ENCODE measurements around the gene MTOR.
A peak's percentile ranks its signal among the peaks of the same experiment; 100 is the strongest.
"Not testable (repeated sequence)": the region's sequence is repeated elsewhere in the genome, so short reads cannot be mapped to it uniquely, and the experiment has no call there.

Gene MTOR

DNA sequence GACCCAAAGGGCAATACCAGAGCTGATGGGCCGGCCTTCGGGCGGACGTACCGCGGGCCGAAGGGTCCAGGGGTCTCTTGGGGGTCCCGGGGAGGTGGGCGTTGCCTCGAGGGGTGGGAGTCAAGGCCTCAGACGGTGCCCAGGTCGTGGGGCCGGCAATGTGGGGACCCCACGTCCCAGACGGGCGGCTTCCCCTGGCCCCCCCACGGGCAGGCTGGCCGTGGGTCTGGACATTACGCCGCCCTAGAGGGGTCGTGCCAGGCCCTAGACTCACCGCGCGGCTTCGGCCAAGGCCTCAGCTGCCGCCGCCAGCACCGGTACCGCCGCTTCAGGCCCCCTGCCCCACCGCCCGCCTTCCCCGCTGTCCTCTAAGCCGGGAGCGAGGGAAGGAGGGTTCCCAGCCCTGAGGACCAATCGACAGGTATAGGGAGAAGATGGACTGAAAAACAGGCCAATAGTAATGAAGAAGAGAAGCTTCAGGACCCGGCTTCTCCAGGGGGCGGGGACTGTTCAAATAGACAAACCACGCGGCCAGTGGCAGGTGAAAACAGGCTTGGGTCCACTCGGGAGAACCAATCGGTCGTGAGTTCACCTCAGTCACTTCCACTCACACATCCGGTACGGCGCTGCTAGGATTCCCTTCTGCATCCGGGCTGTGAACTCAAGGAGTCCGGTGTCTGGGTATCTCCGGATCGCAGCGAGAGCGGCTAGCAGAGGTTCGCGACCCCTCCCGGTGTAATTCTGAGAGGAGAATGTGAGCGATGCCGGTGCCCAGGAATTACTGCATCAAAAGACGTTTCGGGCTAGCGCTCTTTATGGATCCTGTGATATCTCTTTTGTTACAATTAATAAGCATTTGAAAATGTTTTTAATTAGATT lies at the start of gene MTOR:
Gene MTOR (minus strand): TSS at position 381 of the 879 bp plus-strand sequence. CDS start 3,142 bp downstream, outside the sequence.
- DNase-seq: peak; percentile 99

GRCh38 chr1:11309385-11309784 lies 47.0 kb upstream of the MTOR start:
- DNase-seq: no peak

DNA sequence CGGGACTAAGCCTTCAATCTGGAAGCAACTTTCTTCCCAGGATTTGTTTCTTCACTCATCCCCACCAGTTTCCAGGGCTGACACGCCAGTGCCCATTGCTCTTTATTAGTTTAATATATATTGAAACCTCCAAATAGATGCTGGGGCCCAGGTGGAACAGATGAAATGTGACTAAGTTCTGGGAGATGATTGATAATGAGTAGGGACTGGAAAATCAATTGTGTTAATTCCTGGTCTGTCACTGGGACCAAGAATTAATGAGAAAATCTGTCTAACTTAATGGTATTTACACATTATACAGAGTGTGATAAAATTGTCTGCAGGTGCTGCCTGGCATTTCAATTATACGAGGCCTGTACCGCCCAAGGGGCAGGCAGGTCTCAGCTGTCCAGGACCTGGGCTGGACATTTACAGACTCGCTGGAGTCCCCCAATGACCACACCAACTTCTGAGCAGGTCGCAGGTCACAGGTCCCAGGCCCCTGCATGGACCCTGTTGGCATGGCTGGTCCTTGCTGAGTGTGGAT lies 46.4 kb upstream of the MTOR start:
- DNase-seq: no peak

DNA sequence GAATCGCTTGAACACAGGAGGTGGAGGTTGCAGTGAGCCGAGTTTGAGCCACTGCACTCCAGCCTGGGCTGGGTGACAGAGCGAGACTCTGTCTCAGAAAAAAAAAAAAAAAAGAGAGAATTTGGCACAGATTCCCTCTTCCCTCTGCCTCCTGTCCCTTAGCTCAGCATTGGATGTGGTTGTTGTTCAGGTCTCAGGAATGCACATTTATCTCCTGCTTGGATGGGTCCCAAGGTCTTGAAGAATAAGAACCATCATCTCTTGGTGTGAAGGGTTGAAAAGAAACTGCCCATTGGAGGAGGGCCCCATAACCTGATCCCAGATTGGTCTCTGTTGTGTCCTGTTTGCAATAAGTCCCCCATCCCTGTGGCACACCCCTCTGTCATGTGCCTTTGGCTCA lies 45.5 kb upstream of the MTOR start:
- no peak for DNase-seq

GRCh38 chr1:11305516-11305915 lies 43.2 kb upstream of the MTOR start:
- not testable (repeated sequence) for DNase-seq

- no peak for DNase-seq
These were observed 40.0 kb upstream of the MTOR start for GRCh38 chr1:11302366-11302765.

DNA sequence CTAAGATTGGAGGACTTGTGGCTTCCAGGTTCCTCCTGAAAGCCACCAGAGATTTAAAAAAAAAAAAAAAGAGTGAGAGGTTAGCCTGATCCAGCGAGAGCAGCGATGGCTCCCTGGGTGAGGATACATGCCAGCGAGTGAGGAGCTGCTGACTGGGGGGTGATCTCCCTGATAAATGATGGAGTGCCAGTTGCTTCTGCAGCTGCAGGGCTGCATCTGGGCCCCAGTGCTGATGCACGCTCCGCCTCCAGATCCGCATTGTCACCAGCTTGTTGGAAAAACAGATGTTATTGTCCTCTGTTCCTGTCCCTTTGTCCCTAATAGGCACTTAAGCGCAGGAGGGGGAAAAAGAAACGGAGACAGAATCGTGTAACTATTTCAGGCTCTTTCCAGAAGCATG lies 39.2 kb upstream of the MTOR start:
- no peak for DNase-seq

DNA sequence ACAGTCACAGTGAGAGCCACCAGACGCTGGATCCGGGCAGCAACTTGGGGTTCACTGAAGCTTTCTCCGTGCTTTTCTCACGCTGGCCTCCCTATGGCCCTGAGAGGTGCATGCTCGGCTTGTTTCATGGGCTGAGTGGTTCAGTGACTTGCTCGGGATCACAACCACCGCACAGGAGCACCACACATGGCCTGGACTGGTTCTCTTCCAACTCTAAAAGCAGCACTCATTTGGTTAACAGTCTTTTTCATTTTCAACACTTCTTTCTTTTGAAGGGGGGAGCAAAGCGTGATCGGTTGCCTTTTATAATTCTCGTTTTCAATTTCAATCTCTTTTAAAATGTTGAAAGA lies 36.8 kb upstream of the MTOR start:
- no peak for DNase-seq

DNA sequence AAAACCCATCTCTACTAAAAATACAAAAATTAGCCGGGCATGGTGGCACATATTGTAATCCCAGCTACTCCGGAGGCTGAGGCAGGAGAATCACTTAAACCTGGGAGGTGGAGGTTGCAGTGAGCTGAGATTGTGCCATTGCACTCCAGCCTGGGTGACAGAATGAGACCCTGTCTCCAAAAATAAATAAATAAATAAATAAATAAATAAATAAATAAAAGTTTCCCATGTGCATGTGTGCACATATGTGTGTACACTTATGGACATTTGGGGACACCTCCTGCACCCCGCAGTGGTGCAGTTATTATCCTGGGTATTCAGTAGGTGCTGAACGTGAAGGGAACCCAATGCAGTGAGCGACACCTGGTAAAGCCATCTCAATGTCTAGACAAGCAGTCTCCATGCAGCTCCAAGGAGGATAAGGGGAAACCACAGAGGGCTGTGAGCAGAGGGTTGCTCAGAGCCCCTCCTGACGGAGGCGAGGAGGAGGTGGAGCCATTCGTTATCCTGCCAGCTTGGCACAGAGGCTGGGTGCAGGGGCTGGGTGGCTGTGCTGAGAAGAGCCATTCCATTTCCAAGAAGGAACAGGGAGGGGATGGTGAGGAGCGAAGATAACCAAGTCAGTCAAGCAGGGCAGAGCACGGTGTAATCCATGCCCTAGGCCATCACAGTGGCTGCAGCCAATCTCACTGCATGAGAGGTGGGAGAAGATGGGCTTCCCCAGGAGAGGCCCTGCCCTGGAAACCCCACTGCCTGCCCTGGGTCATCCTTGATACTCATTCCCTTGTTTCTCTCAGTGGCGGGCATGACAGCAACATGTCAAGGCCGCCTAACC lies 36.3 kb upstream of the MTOR start:
- no peak for DNase-seq

DNA sequence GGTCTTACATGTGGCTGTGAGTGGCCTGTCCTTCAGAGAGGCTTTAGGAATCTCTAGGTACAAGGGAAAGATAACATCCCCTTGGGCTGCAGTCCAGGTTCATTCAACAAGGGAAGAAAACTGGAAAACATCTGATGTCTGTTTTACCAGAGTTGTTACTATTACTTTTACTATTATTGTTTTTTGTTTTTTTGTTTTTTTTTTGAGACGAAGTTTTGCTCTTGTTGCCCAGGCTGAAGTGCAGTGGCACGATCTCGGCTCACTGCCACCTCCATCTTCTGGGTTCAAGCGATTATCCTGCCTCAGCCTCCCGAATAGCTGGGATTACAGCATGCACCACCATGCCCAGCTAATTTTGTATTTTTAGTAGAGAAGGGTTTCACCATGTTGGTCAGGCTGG lies 35.4 kb upstream of the MTOR start:
- not testable (repeated sequence) for DNase-seq

DNA sequence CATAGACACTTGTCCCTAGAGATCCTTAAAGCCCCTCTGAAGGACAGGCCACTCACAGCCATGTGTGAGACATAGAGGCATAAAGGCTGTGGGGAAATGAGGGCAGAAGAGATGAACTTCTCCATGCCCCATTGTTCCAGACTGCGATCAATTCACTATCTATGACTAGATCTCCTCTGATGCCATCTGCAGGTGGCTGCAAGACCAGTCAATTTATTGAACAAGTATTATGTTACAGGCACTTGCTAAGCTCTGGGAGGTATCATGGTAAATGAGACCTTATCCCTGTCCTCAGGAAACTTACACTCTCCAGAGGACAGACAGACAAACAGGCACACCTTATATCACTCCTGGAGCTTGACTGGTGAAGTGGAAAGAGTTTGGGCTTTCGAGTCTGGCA lies 33.6 kb upstream of the MTOR start:
- no peak for DNase-seq

DNA sequence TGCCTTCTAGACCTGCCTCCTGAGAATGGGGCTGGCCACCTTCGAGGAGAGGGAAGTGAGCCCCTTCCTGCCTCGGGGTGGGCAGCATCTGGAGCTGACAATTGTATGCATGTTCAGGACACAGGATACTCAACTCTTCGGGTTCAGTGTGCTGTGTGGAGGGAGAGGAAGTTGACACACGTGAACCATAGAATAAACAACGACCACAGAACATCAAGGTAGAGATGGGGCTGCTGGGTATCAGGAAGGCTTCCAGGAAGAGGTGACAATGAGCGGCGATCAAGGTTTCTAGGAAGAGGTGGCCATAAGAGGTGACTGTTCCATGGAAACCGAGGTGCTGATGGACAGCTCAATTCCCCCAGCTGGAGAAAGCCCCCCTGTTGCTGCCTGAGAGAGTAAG lies 32.6 kb upstream of the MTOR start:
- no peak for DNase-seq

DNA sequence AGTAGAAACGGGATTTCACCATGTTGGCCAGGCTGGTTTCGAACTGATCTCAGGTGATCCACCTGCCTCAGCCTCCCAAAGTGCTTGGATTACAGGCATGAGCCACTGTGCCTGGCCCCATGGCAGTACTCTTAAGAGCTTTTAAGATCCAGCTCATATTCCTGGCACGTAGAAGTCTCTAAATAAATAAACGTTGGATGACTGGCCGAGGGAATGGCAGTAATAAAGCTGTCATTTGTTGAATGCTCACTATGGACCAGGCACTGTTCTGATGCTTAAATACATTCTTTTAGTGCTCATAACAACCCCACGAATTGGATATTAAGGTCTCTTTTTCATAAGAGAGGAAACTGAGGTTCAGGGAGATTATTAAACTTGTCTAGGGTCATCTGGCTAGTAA lies 31.5 kb upstream of the MTOR start:
- DNase-seq: no peak

- DNase-seq: no peak
These were observed 28.7 kb upstream of the MTOR start for GRCh38 chr1:11291049-11291448.

DNA sequence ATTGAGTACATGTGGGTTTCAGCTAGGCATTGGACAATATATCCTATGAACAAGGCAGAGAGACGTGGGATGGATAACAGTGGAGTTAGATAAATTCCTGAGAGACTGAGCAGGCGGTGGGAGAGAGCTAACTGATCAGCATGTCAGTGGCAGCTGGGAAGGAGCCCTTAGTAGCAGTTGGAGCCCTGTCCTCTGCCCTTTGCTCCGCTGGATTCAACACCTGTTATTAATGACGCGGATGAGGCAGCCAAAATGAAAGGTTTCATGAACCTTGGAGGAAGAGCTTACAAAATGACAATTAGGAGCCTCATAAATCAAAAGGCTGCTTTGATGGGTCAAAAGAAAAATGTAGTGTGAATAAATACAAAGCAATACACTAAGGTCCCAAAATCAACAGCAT lies 26.7 kb upstream of the MTOR start:
- DNase-seq: no peak

- no peak for DNase-seq
These were observed 24.5 kb upstream of the MTOR start for GRCh38 chr1:11286735-11287410.

- DNase-seq: no peak
These were observed 23.8 kb upstream of the MTOR start for GRCh38 chr1:11285883-11286734.

- DNase-seq: no peak
These were observed 22.4 kb upstream of the MTOR start for GRCh38 chr1:11284784-11285183.

- no peak for DNase-seq
These were observed 20.8 kb upstream of the MTOR start for GRCh38 chr1:11283151-11283550.

GRCh38 chr1:11281518-11282331 lies 19.4 kb upstream of the MTOR start:
- no peak for DNase-seq

DNA sequence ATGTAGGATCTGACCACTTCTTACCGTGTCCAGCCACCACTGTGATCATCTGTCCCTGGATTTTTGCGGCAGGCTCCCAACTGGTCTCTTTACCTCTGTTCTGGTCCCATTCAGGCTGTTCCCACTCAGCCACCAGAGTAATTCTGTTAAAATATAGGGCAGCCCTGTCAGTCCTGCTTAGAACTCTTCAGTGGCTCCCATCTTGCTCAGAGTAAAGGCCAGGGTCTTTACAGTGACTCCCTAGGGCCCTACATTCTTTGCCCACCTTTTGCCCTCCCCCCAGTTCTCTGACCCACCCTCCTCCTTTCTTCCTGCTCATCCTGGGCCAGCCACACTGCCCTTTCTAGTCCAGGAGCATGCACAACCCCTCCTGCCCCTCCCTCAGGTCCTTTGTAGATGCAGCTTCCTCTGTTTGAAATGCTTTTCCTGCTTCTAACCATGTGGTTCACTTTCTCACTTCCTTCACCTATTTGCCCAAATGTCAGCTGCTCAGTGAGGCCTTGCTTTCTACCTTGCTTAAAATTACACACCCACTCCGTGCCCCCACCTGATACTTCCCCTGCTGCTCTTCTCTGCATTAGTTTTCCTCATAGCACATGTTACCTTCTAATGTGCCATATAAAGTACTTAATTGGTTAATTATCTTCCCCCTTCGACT lies 18.5 kb upstream of the MTOR start:
- peak; percentile 26 for DNase-seq
